WTC11 (cell line): Measurements from ENCODE around the gene TANGO2.

Experiments used
- FOXJ3 ChIP-seq: sonication (generic); formaldehyde crosslinking; IDR thresholded peaks from 2 replicates; pipeline ENCODE4 v1.9.0; 2021; ENCODE audit warnings: missing genetic modification reagents, mild to moderate bottlenecking, borderline replicate concordance
- TF ChIP-seq, protein P1 (sequence below): sonication (generic); formaldehyde crosslinking; conservative IDR thresholded peaks from 2 replicates; pipeline ENCODE4 v1.8.1; 2022; ENCODE audit warnings: mild to moderate bottlenecking, missing genetic modification reagents
- TF ChIP-seq, protein P2 (sequence below): fragments of 200-600 bp; IDR thresholded peaks from 2 replicates; pipeline ENCODE4 v1.8.0; 2022; ENCODE audit warnings: antibody characterized with exemption

DNA sequence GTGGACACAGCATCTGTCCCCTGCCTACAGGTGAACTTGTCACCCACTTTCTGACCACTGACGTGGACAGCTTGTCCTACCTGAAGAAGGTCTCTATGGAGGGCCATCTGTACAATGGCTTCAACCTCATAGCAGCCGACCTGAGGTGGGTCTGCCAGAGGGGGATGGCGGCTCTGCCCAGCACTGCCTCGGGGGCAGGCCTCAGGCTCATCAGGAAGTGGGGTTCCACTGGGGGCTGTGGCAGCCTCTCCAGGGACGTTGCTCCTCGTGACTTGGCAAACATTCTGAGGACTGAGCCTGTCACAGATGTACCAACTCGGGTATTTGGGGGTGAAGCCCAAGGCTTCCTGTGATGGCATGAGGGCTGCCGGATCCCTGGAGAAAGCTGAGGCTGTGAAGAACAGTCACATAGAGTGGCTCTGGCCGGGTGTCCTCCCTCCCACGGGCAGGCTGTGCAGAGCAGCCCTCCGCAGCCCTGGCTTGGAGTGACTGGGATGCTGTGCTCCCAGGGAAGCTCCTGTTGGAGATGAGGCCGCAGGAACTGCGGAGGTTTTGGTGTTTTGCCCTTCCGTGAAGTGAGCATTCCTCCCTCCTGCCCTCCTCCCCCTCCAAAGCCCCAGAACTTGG, 32.6 kb downstream of the TANGO2 start:
- TF ChIP-seq FOXJ3 (CRISPR knock-in tag): no peak
- TF ChIP-seq, protein P1, sequence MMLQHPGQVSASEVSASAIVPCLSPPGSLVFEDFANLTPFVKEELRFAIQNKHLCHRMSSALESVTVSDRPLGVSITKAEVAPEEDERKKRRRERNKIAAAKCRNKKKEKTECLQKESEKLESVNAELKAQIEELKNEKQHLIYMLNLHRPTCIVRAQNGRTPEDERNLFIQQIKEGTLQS: no peak
- TF ChIP-seq, protein P2, sequence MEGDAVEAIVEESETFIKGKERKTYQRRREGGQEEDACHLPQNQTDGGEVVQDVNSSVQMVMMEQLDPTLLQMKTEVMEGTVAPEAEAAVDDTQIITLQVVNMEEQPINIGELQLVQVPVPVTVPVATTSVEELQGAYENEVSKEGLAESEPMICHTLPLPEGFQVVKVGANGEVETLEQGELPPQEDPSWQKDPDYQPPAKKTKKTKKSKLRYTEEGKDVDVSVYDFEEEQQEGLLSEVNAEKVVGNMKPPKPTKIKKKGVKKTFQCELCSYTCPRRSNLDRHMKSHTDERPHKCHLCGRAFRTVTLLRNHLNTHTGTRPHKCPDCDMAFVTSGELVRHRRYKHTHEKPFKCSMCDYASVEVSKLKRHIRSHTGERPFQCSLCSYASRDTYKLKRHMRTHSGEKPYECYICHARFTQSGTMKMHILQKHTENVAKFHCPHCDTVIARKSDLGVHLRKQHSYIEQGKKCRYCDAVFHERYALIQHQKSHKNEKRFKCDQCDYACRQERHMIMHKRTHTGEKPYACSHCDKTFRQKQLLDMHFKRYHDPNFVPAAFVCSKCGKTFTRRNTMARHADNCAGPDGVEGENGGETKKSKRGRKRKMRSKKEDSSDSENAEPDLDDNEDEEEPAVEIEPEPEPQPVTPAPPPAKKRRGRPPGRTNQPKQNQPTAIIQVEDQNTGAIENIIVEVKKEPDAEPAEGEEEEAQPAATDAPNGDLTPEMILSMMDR: no peak
